ELF-1 (cell line): ENCODE measurements around the gene PPP1R9B.

Experiments used
- DNase-seq: peaks from one replicate; pipeline ENCODE4 v3.0.0-alpha.2; 2016; ENCODE audit warnings: low read depth, low spot score

Gene PPP1R9B

DNA sequence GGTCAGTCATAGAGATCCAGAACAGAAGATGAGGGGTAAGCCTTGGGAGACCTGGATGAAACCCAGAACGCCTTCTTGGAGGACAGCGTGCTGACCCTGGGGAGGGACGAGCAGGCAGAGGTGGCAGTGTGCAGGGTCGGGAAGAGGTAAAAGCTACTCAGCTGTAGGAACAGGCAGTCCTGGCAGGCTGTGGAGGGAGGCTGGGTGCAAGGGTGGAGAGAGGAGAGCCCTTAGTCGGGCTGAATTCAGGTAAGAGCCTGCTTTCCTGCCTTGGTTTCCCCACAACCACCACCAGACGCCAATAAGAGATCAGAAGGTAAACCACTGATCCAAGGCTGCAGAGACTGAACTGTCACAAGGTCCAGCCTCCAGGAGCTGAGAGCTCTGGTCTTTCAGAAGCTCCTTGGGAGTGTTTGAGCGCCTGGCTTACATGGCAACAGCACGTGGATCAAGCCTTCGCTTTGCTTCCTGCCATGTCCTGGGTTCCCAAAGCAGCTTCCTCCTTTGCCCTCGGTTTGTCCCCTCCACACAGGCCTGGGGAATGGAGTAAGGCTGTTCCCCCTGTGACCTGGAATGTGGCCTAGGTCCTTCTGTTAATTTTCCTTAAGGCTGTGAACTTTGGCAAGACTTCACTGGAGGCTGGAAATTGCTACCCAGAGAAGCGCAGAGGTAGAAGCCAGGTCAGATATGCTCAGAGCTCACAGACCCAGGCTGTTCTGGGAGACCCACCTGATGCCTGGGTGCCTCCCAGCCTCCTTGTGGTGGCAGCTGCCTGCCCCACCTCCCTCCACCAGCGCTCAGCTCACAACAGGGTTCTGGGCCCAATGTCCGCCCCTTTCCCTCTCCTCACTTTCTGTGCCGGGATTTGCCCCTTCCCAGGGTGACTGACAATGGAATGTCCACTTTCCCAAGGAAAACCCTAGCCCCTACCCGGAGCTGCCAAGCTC lies 59.2 kb downstream of the PPP1R9B start:
- DNase-seq, result no peak

DNA sequence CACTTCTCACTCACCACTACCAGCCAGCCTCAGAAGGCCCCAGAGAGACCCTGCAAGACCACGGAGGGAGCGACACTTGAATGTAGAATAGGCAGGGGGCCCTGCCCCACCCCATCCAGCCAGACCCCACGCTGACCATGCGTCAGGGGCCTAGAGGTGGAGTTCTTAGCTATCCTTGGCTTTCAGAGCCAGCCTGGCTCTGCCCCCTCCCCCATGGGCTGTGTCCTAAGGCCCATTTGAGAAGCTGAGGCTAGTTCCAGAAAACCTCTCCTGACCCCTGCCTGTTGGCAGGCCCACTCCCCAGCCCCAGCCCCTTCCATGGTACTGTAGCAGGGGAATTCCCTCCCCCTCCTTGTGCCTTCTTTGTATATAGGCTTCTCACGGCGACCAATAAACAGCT lies 60.4 kb downstream of the PPP1R9B start:
- DNase-seq, result no peak

DNA sequence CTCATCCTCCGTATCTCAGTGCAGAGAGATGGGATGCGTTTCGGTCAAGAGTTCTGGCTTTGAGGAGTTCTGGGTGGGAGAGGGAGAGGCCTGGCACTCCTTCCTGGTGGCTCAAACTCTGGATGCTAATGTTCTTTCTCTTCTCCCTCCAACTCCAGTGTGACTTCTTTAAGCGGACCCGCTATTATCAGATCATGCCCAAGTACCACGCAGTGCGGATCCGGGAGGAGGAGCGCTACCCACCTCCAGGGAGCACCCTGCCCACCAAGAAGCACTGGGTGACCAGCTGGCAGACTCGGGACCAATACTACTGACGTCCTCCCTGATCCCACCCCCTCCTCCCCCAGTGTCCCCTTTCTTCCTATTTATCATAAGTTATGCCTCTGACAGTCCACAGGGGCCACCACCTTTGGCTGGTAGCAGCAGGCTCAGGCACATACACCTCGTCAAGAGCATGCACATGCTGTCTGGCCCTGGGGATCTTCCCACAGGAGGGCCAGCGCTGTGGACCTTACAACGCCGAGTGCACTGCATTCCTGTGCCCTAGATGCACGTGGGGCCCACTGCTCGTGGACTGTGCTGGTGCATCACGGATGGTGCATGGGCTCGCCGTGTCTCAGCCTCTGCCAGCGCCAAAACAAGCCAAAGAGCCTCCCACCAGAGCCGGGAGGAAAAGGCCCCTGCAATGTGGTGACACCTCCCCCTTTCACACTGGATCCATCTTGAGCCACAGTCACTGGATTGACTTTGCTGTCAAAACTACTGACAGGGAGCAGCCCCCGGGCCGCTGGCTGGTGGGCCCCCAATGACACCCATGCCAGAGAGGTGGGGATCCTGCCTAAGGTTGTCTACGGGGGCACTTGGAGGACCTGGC lies 61.3 kb downstream of the PPP1R9B start:
- DNase-seq, result no peak

DNA sequence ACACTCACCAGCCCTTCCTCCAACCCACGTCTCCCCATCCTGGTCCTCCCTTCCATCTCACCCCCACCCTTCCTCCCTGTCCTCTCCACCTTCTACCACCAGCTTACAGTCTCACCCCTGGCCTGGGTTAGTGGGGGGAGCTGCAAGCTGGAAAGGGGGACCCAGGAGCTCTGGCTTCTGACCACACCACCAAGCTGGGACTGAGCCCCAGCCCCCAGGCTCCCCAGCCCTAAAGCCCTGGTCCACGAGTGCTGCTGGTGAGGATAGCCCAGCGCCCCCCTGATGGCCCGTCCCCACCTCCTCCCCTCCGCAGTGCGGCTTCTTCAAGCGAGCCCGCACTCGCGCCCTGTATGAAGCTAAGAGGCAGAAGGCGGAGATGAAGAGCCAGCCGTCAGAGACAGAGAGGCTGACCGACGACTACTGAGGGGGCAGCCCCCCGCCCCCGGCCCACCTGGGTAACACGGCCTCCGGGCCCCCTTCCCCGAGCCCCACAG lies 62.5 kb downstream of the PPP1R9B start:
- no peak for DNase-seq

DNA sequence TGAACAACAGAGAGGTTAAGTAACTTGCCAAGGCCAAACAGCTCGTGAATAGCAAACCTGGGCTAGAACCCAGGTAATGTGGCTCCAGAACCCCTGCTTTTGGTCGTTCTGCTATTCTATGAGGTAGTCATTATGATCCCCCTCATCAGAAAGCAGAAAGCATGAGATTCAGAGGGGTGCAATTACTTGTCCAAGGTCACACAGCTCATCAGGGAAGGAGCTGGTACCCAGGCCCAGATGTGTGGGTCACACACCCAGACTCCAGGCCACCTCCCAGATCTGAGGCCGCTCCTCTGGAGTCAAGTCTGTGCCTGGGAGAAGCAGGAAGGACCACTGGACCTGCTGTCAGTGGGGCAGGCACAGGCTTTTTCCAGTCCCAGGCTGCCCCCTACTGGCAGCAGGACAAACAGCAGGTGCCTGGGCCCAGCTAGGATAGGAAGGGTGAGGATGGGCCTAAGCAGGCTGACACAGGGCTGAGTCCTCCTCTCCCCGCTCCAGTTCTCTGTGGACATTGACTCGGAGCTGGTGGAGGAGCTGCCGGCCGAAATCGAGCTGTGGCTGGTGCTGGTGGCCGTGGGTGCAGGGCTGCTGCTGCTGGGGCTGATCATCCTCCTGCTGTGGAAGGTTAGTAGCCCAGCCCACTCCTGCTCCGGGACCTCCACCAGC lies 63.1 kb downstream of the PPP1R9B start:
- peak; percentile 95 for DNase-seq
